Testis (tissue), 2 donors: ENCODE measurements around the gene IGSF8.

Experiments used
- POLR2A ChIP-seq: fragments of 450-650 bp; IDR thresholded peaks from one replicate; pipeline ENCODE4 v1.6.1; 2017; ENCODE audit warnings: antibody characterized with exemption, mild to moderate bottlenecking, moderate library complexity
- TF ChIP-seq, protein P1 (sequence below), 3 experiments: fragments of 450-650 bp in 2 of 3; fragments of 200-600 bp in 1 of 3; sonication (generic) in 1 of 3; IDR thresholded peaks; one replicate each; pipeline ENCODE4 v1.5.1; 2016 to 2019; ENCODE audit warnings: antibody characterized with exemption in 3 of 3, mild to moderate bottlenecking in 2 of 3, moderate library complexity in 1 of 3

DNA sequence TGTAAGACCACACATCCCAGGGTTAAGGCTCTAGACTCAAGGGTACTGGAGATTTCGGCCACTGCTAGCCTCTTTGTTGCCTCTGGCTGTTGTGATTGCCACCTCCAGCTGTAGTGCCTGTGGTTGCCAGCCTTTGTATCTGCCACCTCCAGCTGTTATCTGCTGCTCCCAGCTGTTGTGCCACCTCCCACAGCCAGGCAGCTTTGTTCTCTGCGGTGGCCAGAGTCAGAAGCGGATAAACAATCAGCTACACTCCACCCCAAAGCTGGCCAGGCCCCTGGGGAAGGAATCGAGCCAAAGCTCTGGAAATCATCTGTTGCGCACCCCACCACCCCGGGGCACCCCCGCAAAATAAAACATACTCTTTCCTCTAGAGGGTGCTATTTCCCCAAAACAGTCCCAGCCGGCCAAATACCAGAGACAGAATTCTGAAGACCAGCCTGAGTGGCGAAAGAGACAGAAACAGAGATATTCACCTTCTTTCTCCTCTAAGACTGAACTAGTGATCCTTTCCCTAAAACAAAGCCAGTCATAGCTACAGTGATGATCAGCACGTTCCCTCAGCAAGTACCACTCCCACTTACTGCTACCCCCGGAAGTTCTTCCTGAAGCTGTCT, 51.8 kb downstream of the IGSF8 start:
- TF ChIP-seq, protein P1, sequence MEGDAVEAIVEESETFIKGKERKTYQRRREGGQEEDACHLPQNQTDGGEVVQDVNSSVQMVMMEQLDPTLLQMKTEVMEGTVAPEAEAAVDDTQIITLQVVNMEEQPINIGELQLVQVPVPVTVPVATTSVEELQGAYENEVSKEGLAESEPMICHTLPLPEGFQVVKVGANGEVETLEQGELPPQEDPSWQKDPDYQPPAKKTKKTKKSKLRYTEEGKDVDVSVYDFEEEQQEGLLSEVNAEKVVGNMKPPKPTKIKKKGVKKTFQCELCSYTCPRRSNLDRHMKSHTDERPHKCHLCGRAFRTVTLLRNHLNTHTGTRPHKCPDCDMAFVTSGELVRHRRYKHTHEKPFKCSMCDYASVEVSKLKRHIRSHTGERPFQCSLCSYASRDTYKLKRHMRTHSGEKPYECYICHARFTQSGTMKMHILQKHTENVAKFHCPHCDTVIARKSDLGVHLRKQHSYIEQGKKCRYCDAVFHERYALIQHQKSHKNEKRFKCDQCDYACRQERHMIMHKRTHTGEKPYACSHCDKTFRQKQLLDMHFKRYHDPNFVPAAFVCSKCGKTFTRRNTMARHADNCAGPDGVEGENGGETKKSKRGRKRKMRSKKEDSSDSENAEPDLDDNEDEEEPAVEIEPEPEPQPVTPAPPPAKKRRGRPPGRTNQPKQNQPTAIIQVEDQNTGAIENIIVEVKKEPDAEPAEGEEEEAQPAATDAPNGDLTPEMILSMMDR (IDR thresholded peaks at IDR 0.05): peak in 2 of 3 experiments; percentile 52 to 65
- no peak for TF ChIP-seq POLR2A
